Heart left ventricle (tissue), 16 donors: ENCODE results near the gene FNDC4. TPM values are rescaled to one million over a fixed set of nuclear protein-coding genes. Genes with fewer than 3 reads are reported as not detected.
A peak's percentile ranks its signal among the peaks of the same experiment; 100 is the strongest.

Experiments
- ATAC-seq, 4 donors: fragments of 200-7000 bp; cut with Tn5 transposase; one replicate each; pipeline ENCODE4 v1.9.1; 2020 to 2022; ENCODE audit warnings: moderate library complexity in 4 of 4, mild to moderate bottlenecking in 3 of 4, moderate number of reproducible peaks in 1 of 4
- DNase-seq, 5 donors: peaks; one replicate each; pipeline ENCODE4 v3.0.0-alpha.2; 2020
- H3K27ac ChIP-seq, 12 donors: fragments of 200-600 bp; sonication (generic) in 4 of 12; one replicate each; pipeline versions ENCODE4 v1.5.0 to v1.8.0; 2016 to 2022; ENCODE audit warnings: mild to moderate bottlenecking in 2 of 12
- H3K27me3 ChIP-seq, 9 donors: fragments of 200-600 bp; sonication (generic) in 2 of 9; one replicate each; pipeline versions ENCODE4 v1.5.1 to v1.8.0; 2016 to 2022; ENCODE audit warnings: mild to moderate bottlenecking in 3 of 9
- H3K36me3 ChIP-seq, 9 donors: fragments of 200-600 bp; sonication (generic) in 2 of 9; one replicate each; pipeline versions ENCODE4 v1.5.0 to v1.8.0; 2018 to 2022; ENCODE audit warnings: mild to moderate bottlenecking in 2 of 9
- H3K4me1 ChIP-seq, 12 donors: fragments of 200-600 bp; sonication (generic) in 4 of 12; one replicate each; pipeline versions ENCODE4 v1.5.0 to v1.8.0; 2016 to 2022; ENCODE audit warnings: mild to moderate bottlenecking in 3 of 12
- H3K4me3 ChIP-seq, 12 donors: fragments of 200-600 bp; sonication (generic) in 4 of 12; one replicate each; pipeline versions ENCODE4 v1.5.0 to v1.8.0; 2017 to 2022; ENCODE audit warnings: mild to moderate bottlenecking in 9 of 12, moderate library complexity in 4 of 12
- H3K9me3 ChIP-seq, 12 donors: fragments of 200-600 bp; sonication (generic) in 4 of 12; one replicate each; pipeline versions ENCODE4 v1.5.0 to v1.8.0; 2016 to 2022; ENCODE audit warnings: mild to moderate bottlenecking in 1 of 12
- POLR2A ChIP-seq, 2 donors: fragments of 450-650 bp; IDR thresholded peaks; one replicate each; pipeline ENCODE4 v1.6.1; 2017; ENCODE audit warnings: antibody characterized with exemption in 2 of 2, mild to moderate bottlenecking in 2 of 2, moderate library complexity in 2 of 2
- WGBS, 4 donors: extraction: QIAGEN DNeasy Blood & Tissue Kit in 2 of 4; methylation state at CpG; one replicate each; pipeline versions ENCODE4 v1.1.5 to v1.1.7; 2013 to 2018; 5-methylcytosine and 5-hydroxymethylcytosine counted together
- intact Hi-C, 10 donors: fragments of 100-400 bp; cut with DNase I; formaldehyde crosslinking; loops; one replicate each; pipeline versions ENCODE4 v1.11.1 to v1.14.2; 2022
- polyA plus RNA-seq, 2 donors: library from polyadenylated mRNA; stranded (reverse); fragments of 200-250 nt; gene quantifications; one replicate each; pipeline ENCODE4 v1.2.3, GENCODE V29; 2013
- total RNA-seq, 9 donors: library from RNA; depleted of rRNA in 2 of 9; stranded (reverse); fragments of >200 nt in 2 of 9; fragmentation: NEBNext Ultra II Directional in 3 of 9; extraction: Animal tissue kit (Norgen Biotek cat#: 25700) in 3 of 9; gene quantifications; one replicate each; pipeline versions ENCODE4 v1.1.0 to v1.2.4, GENCODE V29; 2016 to 2023
- TF ChIP-seq, protein P1 (sequence below), 12 donors: fragments of 200-600 bp; sonication (generic) in 4 of 12; IDR thresholded peaks; one replicate each; pipeline versions ENCODE4 v1.5.0 to v1.8.0; 2018 to 2022; ENCODE audit warnings: antibody characterized with exemption in 12 of 12, mild to moderate bottlenecking in 5 of 12
- donor health status: ischemic (EF 13 %, LVEDD 7.1; RV severe dilation, severe dysfunction).
- donor health status: healthy with polysubstance abuse.
- donor health status: DM: no; HTN: yes; CAD: no.
- donor health status: DM: no; HTN: no; CAD: no.
- donor health status: ischemic (EF 25% LVEDD 6.9; RV normal size, moderate dysfunction).
- donor health status: ischemic (EF 25% LVEDD 5.7; RV mildly dilated, moderate dysfunction).
- donor health status: healthy.
- donor health status: DM: yes; HTN: yes; CAD: no.
- donor health status: ischemic (EF 35%, LVEDD 5.7; RV mildly dilated, moderate dysfunction).
- donor health status: nonischemic (EF 11% LVEDD 7.7; RV severe dilation, severe dysfunction).
- donor health status: DM: yes; HTN: yes; CAD: no.
- donor health status: PGD.
- donor health status: ischemic (EF 29% LVEDD 5.4; RV normal size, mild dysfunction).
- donor health status: nonischemic (EF 23%, LVEDD 6.1; RV moderate dilation, normal function).

Gene FNDC4
- total and polyA plus RNA-seq, 11 donors, result 1.0 to 10.5 (median 3.1) TPM

DNA sequence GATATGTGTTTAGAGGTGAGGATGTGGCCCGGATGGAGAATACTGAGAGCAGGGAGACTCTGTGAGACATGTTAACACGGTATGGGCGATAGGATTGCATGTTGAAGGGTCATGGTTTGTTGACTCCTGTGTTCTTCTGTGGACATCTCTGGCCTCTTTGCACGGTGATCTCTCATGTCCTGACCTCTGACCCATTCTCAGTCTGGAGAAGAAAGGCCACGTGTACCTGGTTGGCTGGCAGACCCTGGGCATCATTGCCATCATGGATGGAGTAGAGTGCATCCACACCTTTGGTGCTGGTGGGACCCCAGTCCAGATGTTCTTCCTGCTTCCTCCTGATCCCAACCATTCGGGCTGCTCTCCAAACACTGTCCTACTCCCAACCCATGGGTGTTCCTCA is 11.6 kb upstream of the FNDC4 start:
- H3K4me1 ChIP-seq, result no peaks in the 10 kb centered on the region
- intact Hi-C loops, result loop anchor here in 1 of 10 donors (10.0 kb wide), 1 partner anchor 58 kb away; no protein-coding TSS in a partner anchor
- no peak overlapping the region for H3K27ac ChIP-seq
- TF ChIP-seq, protein P1, sequence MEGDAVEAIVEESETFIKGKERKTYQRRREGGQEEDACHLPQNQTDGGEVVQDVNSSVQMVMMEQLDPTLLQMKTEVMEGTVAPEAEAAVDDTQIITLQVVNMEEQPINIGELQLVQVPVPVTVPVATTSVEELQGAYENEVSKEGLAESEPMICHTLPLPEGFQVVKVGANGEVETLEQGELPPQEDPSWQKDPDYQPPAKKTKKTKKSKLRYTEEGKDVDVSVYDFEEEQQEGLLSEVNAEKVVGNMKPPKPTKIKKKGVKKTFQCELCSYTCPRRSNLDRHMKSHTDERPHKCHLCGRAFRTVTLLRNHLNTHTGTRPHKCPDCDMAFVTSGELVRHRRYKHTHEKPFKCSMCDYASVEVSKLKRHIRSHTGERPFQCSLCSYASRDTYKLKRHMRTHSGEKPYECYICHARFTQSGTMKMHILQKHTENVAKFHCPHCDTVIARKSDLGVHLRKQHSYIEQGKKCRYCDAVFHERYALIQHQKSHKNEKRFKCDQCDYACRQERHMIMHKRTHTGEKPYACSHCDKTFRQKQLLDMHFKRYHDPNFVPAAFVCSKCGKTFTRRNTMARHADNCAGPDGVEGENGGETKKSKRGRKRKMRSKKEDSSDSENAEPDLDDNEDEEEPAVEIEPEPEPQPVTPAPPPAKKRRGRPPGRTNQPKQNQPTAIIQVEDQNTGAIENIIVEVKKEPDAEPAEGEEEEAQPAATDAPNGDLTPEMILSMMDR (IDR thresholded peaks at IDR 0.05), result no peak
- TF ChIP-seq POLR2A (IDR thresholded peaks at IDR 0.05), result no peak
- WGBS, 4 donors, result 81 to 87% (median 86%) methylated on average over 6 of the region's 6 CpGs
- ATAC-seq (peak in 1 of 4 donors; percentile 15), DNase-seq (no peak)
- no peaks in the 10 kb centered on the region for H3K27me3 ChIP-seq
- H3K4me3 ChIP-seq, result no peak overlapping the region
- no peaks in the 10 kb centered on the region for H3K9me3 ChIP-seq
- no peaks in the 10 kb centered on the region for H3K36me3 ChIP-seq

DNA sequence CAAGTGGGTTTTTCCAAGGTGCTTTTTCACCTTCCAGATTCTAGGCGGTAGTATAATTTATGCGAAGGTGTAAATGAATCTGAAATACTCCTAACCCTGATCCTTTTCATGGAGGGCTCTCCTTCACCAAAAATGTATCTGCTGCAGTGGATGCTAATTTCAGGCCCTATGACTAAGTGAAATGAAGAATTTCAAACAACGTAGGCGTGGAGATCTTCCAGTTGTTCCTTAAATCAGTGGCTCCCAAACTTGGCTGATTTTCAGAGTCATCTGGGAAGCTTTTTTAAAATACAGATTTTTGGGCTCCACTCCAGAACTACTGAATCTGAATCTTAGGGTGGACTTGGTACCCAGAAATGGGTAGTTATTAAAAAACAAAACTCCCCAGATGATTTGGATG is 7.1 kb upstream of the FNDC4 start:
- Histone ChIP-seq H3K9me3 (no peaks in the 10 kb centered on the region), H3K4me3 (no peak overlapping the region), H3K27me3 (peaks cover 0 to 7% (median 0%) of the 10 kb centered on the region in 9 donors), H3K36me3 (no peaks in the 10 kb centered on the region), H3K4me1 (no peaks in the 10 kb centered on the region), H3K27ac (no peak overlapping the region)
- ATAC-seq (no peak), DNase-seq (no peak)
- 74 to 83% (median 81%) methylated on average over 4 of the region's 4 CpGs for WGBS, 4 donors
- intact Hi-C loops, result loop anchor here in 1 of 10 donors (10.0 kb wide), 1 partner anchor 63 kb away; no protein-coding TSS in a partner anchor
- TF ChIP-seq, protein P1 (IDR thresholded peaks at IDR 0.05), result no peak
- TF ChIP-seq POLR2A (IDR thresholded peaks at IDR 0.05), result no peak

DNA sequence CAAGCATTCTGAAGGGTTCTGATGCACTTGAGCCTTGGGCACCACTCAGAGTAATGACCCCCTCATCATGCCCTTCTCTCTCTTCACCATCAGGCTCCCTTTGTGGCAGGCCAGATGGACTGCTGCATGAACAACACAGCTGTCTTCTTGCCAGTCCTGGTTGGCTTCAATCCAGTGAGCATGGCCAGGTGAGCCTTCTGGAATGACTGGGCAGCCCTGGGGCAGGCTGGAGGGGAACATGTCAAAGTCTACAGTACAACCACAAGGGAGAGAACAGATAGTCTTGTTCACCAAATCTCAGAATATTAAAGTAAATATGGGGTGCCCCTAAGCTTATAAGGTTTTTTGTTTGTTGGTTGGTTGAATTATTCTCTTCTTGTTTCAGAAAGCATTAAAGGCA is 6.0 kb upstream of the FNDC4 start:
- H3K27me3 ChIP-seq, result peaks cover 0 to 13% (median 0%) of the 10 kb centered on the region in 9 donors
- ATAC-seq (no peak), DNase-seq (no peak)
- H3K36me3 ChIP-seq, result no peaks in the 10 kb centered on the region
- no peak overlapping the region for H3K27ac ChIP-seq
- intact Hi-C loops, result loop anchor here in 1 of 10 donors (10.0 kb wide), 1 partner anchor 64 kb away; no protein-coding TSS in a partner anchor
- H3K9me3 ChIP-seq, result no peaks in the 10 kb centered on the region
- H3K4me1 ChIP-seq, result peaks cover 0 to 9% (median 0%) of the 10 kb centered on the region in 12 donors
- no peak for TF ChIP-seq POLR2A (IDR thresholded peaks at IDR 0.05)
- TF ChIP-seq, protein P1 (IDR thresholded peaks at IDR 0.05), result no peak
- no peak overlapping the region for H3K4me3 ChIP-seq

DNA sequence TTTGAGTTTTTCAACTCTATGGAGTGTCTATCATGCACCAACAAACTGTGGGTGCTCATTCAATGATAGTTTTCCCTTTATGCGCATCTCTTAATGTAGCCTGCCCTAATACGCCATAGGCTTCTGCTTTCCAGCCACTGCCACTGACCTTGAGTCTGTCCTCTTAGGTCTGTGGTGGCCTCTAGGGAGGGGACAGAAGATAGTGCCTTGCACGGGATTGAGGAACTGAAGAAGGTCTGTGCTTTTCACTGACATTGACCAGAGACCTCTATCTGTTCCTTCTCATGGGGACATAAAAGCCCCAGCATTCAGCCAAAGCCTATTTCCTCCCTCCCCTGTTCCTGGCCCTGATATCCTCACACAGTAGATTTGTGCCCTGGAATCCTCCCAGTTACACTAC is 4.0 kb upstream of the FNDC4 start:
- Histone ChIP-seq H3K27ac (no peak overlapping the region), H3K4me3 (no peak overlapping the region), H3K36me3 (no peaks in the 10 kb centered on the region), H3K4me1 (peaks cover 0 to 22% (median 5%) of the 10 kb centered on the region in 12 donors), H3K27me3 (peaks cover 0 to 29% (median 8%) of the 10 kb centered on the region in 9 donors), H3K9me3 (no peaks in the 10 kb centered on the region)
- intact Hi-C loops, result loop anchor here in 3 of 10 donors (5.0 to 10.0 kb wide), 3 partner anchors 83 to 126 kb away; partner anchors contain the start of genes ZNF512 (in 2 of the 3), CCDC121 (in 1 of the 3) and GPN1 (in 1 of the 3)
- no peak for ATAC-seq
- TF ChIP-seq, protein P1 (IDR thresholded peaks at IDR 0.05), result no peak
- TF ChIP-seq POLR2A (IDR thresholded peaks at IDR 0.05), result no peak
- no peak for DNase-seq
- 72 to 82% (median 76%) methylated on average over 3 of the region's 3 CpGs for WGBS, 4 donors
